ENCODE results near the gene CR2.
"Not testable (repeated sequence)": the region's sequence is repeated elsewhere in the genome, so short reads cannot be mapped to it uniquely, and the experiment has no call there.

CR2 gene

GRCh38 chr1:207454046-207454964, at the start of gene CR2:
CR2 (plus strand) TSS chr1:207454328; CDS start chr1:207454419, 91 bp downstream.
- DNase-seq, result peak; percentile 36 to 46 (median 36)

- peak; percentile 65 to 87 (median 78) for DNase-seq
Measured at GRCh38 chr1:207404849-207405525, 49.1 kb upstream of the CR2 start.

GRCh38 chr1:207405814-207406213, 48.3 kb upstream of the CR2 start:
- DNase-seq, result no peak

GRCh38 chr1:207407655-207408260, 46.4 kb upstream of the CR2 start:
- peak; percentile 59 to 90 (median 90) for DNase-seq

GRCh38 chr1:207412845-207413244, 41.3 kb upstream of the CR2 start:
- peak in 2 of 3 donors; percentile 40 to 52 for DNase-seq

GRCh38 chr1:207414606-207415108, 39.5 kb upstream of the CR2 start:
- peak; percentile 44 to 75 (median 58) for DNase-seq

GRCh38 chr1:207417076-207417475, 37.1 kb upstream of the CR2 start:
- DNase-seq, result peak; percentile 31 to 54 (median 47)

GRCh38 chr1:207418351-207418750, 35.8 kb upstream of the CR2 start:
- DNase-seq, result peak; percentile 26 to 65 (median 54)

GRCh38 chr1:207420109-207420508, 34.0 kb upstream of the CR2 start:
- no peak for DNase-seq

GRCh38 chr1:207421078-207421477, 33.0 kb upstream of the CR2 start:
- no peak for DNase-seq

GRCh38 chr1:207423560-207424292, 30.4 kb upstream of the CR2 start:
- no peak for DNase-seq

GRCh38 chr1:207424570-207425131, 29.5 kb upstream of the CR2 start:
- peak in 1 of 3 donors; percentile 32 for DNase-seq

GRCh38 chr1:207427832-207428585, 26.1 kb upstream of the CR2 start:
- DNase-seq, result no peak

GRCh38 chr1:207428783-207429182, 25.3 kb upstream of the CR2 start:
- DNase-seq, result no peak

- DNase-seq, result no peak
Measured at GRCh38 chr1:207429963-207430362, 24.2 kb upstream of the CR2 start.

GRCh38 chr1:207430602-207431001, 23.5 kb upstream of the CR2 start:
- DNase-seq, result no peak

GRCh38 chr1:207431508-207431907, 22.6 kb upstream of the CR2 start:
- no peak for DNase-seq

GRCh38 chr1:207433435-207433834, 20.7 kb upstream of the CR2 start:
- no peak for DNase-seq

GRCh38 chr1:207436746-207437145, 17.4 kb upstream of the CR2 start:
- DNase-seq, result not testable (repeated sequence)

- DNase-seq, result no peak
Measured at GRCh38 chr1:207440626-207441025, 13.5 kb upstream of the CR2 start.

- DNase-seq, result peak; percentile 59 to 75 (median 71)
Measured at GRCh38 chr1:207444514-207445217, 9.5 kb upstream of the CR2 start.
